ENCODE data around the gene COMMD3. TPM values are rescaled to one million over a fixed set of nuclear protein-coding genes. Genes with fewer than 3 reads are reported as not detected.

COMMD3 gene
- total and polyA plus RNA-seq, 2 donors (not counting 1 experiment from before 2014, with no cell fraction given) = 46.0 to 74.3 TPM

DNA sequence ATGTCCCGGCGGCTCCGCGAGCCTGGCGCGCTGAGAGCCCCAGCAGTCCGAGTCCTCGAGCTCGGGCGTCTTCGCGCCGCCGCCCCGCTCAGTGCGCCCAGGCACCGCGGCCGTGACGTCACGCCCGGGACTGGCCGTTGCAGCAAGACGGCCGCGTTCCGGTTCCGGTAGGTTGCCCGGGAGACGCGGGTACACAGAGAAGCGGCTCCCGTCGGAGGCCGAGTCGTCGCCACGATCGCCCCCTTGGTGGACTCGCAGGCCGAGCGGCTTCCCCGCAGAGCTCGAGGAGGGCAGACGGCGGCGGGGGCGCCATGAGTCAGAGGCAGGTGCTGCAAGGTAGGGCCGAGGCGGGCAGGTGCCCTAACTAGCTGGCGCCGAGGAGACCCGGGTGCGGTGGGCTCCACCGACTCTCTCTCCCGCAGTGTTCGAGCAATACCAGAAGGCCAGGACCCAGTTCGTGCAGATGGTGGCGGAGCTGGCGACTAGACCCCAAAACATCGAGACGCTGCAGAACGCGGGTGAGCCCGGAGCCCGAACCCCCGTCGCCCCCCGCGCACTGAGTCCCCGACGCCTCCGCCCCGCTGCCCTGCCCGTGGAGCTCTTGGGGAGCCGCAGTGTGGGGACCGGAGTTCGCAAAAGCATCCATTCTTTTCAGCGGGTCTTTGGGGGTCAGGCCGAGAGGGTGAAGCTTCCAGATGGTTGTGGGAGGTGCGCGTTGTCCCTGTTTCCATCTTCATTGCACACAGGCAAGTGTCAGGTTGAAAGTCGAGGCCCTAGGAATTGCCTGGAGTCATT lies 29.3 kb downstream of the COMMD3 start, which contains the start of gene SPAG6:
SPAG6 (plus strand) TSS at position 196 of the 795 bp plus-strand sequence; CDS start at position 312, 116 bp downstream.
- ATAC-seq (ENCODE audit: low read depth) = no peak

More for the DNA sequence above, 29.3 kb downstream of the COMMD3 start, which contains the start of gene SPAG6:
- ChIA-PET POLR2A (interaction anchor here (1.6 kb wide), 1 partner anchor 342 kb away, joined by 4 read pairs; the partner anchor contains the start of gene DNAJC1), CTCF (interaction anchor here (0.8 to 1.4 kb wide), 2 partner anchors 352 to 827 kb away, joined by 4 read pairs; no protein-coding TSS in a partner anchor)
- no peaks in the 10 kb centered on the region for H4K20me1 ChIP-seq (ENCODE audit: control insufficient read depth, insufficient read depth, low read length, poor library complexity, severe bottlenecking)
- peaks cover 8 to 14% (median 11%) of the 10 kb centered on the region in 3 donors for H3K9me3 ChIP-seq (ENCODE audit: control extremely low read depth in 1 of 3, control insufficient read depth in 2 of 3, insufficient read depth in 1 of 3, low read length in 2 of 3)
- Mint-ChIP-seq H3K4me3 (peak within 1 kb of the TSS; percentile 63), H3K27me3 (peaks cover 48% of the 10 kb centered on the region), H3K4me1 (peaks cover 21% of the 10 kb centered on the region), H3K9me3 (ENCODE audit: insufficient read depth) (peaks cover 2% of the 10 kb centered on the region), H3K27ac (peak within 1 kb of the TSS; percentile 75)
- H3K27me3 ChIP-seq (replicated peaks in 1 of 4; ENCODE audit: control extremely low read depth in 1 of 4, control insufficient read depth in 3 of 4, insufficient read depth in 4 of 4, low read length in 3 of 4) = peaks cover 11 to 67% (median 53%) of the 10 kb centered on the region in 4 experiments
- TF ChIP-seq, protein P1, sequence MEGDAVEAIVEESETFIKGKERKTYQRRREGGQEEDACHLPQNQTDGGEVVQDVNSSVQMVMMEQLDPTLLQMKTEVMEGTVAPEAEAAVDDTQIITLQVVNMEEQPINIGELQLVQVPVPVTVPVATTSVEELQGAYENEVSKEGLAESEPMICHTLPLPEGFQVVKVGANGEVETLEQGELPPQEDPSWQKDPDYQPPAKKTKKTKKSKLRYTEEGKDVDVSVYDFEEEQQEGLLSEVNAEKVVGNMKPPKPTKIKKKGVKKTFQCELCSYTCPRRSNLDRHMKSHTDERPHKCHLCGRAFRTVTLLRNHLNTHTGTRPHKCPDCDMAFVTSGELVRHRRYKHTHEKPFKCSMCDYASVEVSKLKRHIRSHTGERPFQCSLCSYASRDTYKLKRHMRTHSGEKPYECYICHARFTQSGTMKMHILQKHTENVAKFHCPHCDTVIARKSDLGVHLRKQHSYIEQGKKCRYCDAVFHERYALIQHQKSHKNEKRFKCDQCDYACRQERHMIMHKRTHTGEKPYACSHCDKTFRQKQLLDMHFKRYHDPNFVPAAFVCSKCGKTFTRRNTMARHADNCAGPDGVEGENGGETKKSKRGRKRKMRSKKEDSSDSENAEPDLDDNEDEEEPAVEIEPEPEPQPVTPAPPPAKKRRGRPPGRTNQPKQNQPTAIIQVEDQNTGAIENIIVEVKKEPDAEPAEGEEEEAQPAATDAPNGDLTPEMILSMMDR (IDR thresholded peaks at IDR 0.05) = no peak
- TF ChIP-seq EZH2 (IDR thresholded peaks at IDR 0.05; ENCODE audit: borderline replicate concordance, insufficient read depth, low read depth, low read length, poor library complexity, severe bottlenecking) = peak; percentile 70
- H2AFZ ChIP-seq (ENCODE audit: insufficient read depth, low read depth, low read length, poor library complexity, severe bottlenecking) = peak within 1 kb of the TSS; percentile 44
- no peaks in the 10 kb centered on the region for H3K36me3 ChIP-seq (replicated peaks in 1 of 2; ENCODE audit: control extremely low read depth in 1 of 2, control insufficient read depth in 1 of 2, extremely low read depth in 1 of 2, insufficient read depth in 2 of 2, low read length in 1 of 2)
- 13% methylated on average over 83 of the region's 83 CpGs for WGBS (ENCODE audit: insufficient coverage)
- peak within 1 kb of the TSS; percentile 9 for H3K9ac ChIP-seq (ENCODE audit: low read length)
- H3K4me3 ChIP-seq (ENCODE audit: control extremely low read depth in 1 of 5, extremely low read depth in 1 of 5, insufficient read depth in 1 of 5, low read depth in 2 of 5, low read length in 4 of 5) = peak within 1 kb of the TSS in 2 of 5 experiments; percentile 3 to 26
- intact Hi-C loops (cut with micrococcal nuclease) = loop anchor here (2.0 to 5.0 kb wide), 2 partner anchors 129 to 642 kb away; no protein-coding TSS in a partner anchor
- peak within 1 kb of the TSS; percentile 70 for H3K4me2 ChIP-seq (replicated peaks; ENCODE audit: low read depth, low read length, poor library complexity, severe bottlenecking)
- no peaks in the 10 kb centered on the region for H3K79me2 ChIP-seq (ENCODE audit: control insufficient read depth, insufficient read depth, low read length)
- no peak within 1 kb of the TSS for H3K27ac ChIP-seq (ENCODE audit: low read length in 2 of 2)
- H3K4me1 ChIP-seq (ENCODE audit: control insufficient read depth in 2 of 2, insufficient read depth in 2 of 2, low read length in 2 of 2) = peaks cover 20 to 35% of the 10 kb centered on the region in 2 donors
- DNase-seq = peak; percentile 75

Data from B cell (primary cell).